GM23338 (cell line): ENCODE data around the gene ZNRD2. TPM values are rescaled to one million over a fixed set of nuclear protein-coding genes. Genes with fewer than 3 reads are reported as not detected.

ENCODE experiments used
- ATAC-seq: fragments of 200-7000 bp; cut with Tn5 transposase; 3 replicates; pipeline ENCODE4 v1.9.1; 2020
- DNase-seq: peaks from one replicate; pipeline ENCODE4 v3.0.0-alpha.2; 2015; ENCODE audit warnings: low spot score
- H2AFZ ChIP-seq: fragments of 200-600 bp; sonication (generic); 2 replicates; pipeline ENCODE4 v1.8.0; 2016; ENCODE audit warnings: antibody characterized with exemption, mild to moderate bottlenecking, moderate library complexity
- H3F3A ChIP-seq: fragments of 200-600 bp; sonication (generic); replicated peaks from 2 replicates; pipeline ENCODE4 v1.8.0; 2017; ENCODE audit warnings: antibody characterized with exemption, mixed run types, low read depth
- H3K27ac ChIP-seq: fragments of 200-600 bp; sonication (generic); 2 replicates; pipeline ENCODE4 v1.6.1; 2016; ENCODE audit warnings: low read depth
- H3K27me3 ChIP-seq: fragments of 200-600 bp; sonication (generic); 2 replicates; pipeline ENCODE4 v1.8.0; 2016; ENCODE audit warnings: mild to moderate bottlenecking, mixed run types, moderate library complexity; ENCODE audit not compliant: insufficient read depth
- H3K36me3 ChIP-seq: fragments of 200-600 bp; sonication (generic); 2 replicates; pipeline ENCODE4 v1.8.0; 2016; ENCODE audit warnings: mild to moderate bottlenecking; ENCODE audit not compliant: insufficient read depth
- H3K4me1 ChIP-seq: fragments of 200-600 bp; sonication (generic); 2 replicates; pipeline ENCODE4 v1.8.0; 2016; ENCODE audit warnings: mild to moderate bottlenecking, moderate library complexity; ENCODE audit not compliant: insufficient read depth
- H3K4me2 ChIP-seq: fragments of 200-600 bp; sonication (generic); 2 replicates; pipeline ENCODE4 v1.7.1; 2017; ENCODE audit warnings: mixed run types
- H3K4me3 ChIP-seq: fragments of 200-600 bp; sonication (generic); 2 replicates; pipeline ENCODE4 v1.6.1; 2016; ENCODE audit warnings: mixed run types
- H3K79me2 ChIP-seq: fragments of 200-600 bp; sonication (generic); replicated peaks from 2 replicates; pipeline ENCODE4 v1.8.0; 2017; ENCODE audit warnings: mild to moderate bottlenecking; ENCODE audit not compliant: insufficient read depth
- H3K9me2 ChIP-seq: fragments of 200-600 bp; sonication (generic); 2 replicates; pipeline ENCODE4 v1.8.0; 2017; ENCODE audit not compliant: insufficient read depth
- H4K20me1 ChIP-seq: fragments of 200-600 bp; sonication (generic); replicated peaks from 2 replicates; pipeline ENCODE4 v1.8.0; 2017; ENCODE audit warnings: mild to moderate bottlenecking; ENCODE audit not compliant: insufficient read depth
- H3K27ac Mint-ChIP-seq: 2 replicates; pipeline ENCODE4 v1.8.0; 2020; ENCODE audit warnings: inconsistent platforms, mild to moderate bottlenecking, moderate library complexity, mixed read lengths
- H3K27me3 Mint-ChIP-seq: 3 replicates; pipeline ENCODE4 v1.8.0; 2022; ENCODE audit warnings: low read depth, mild to moderate bottlenecking, moderate library complexity, mixed read lengths, inconsistent platforms; ENCODE audit not compliant: insufficient read depth, poor library complexity
- H3K36me3 Mint-ChIP-seq: 3 replicates; pipeline ENCODE4 v1.8.0; 2021; ENCODE audit warnings: low read depth, mild to moderate bottlenecking, inconsistent platforms, moderate library complexity, mixed read lengths
- H3K4me1 Mint-ChIP-seq: 3 replicates; pipeline ENCODE4 v1.8.0; 2020; ENCODE audit warnings: mild to moderate bottlenecking, inconsistent platforms, mixed read lengths
- H3K4me3 Mint-ChIP-seq: 3 replicates; pipeline ENCODE4 v1.8.0; 2021; ENCODE audit warnings: moderate library complexity, mild to moderate bottlenecking, inconsistent platforms, mixed read lengths
- H3K9me3 Mint-ChIP-seq: 3 replicates; pipeline ENCODE4 v1.8.0; 2020; ENCODE audit warnings: moderate library complexity, mild to moderate bottlenecking, inconsistent platforms, mixed read lengths
- CTCF ChIP-seq, 2 experiments: fragments of 200-600 bp in 1 of 2; sonication (generic) in 1 of 2; conservative IDR thresholded peaks; 2 replicates each; pipeline versions ENCODE4 v1.5.1 to v1.6.1; 2016 to 2017; ENCODE audit warnings: antibody characterized with exemption in 2 of 2, low read depth in 2 of 2, mild to moderate bottlenecking in 2 of 2, moderate library complexity in 1 of 2
- ETS1 ChIP-seq: IDR thresholded peaks from 2 replicates; pipeline ENCODE4 v1.6.1; 2016; ENCODE audit warnings: antibody characterized with exemption
- EZH2 ChIP-seq: fragments of 200-600 bp; sonication (generic); IDR thresholded peaks from one replicate; pipeline ENCODE4 v1.8.0; 2017; ENCODE audit warnings: antibody characterized with exemption, mild to moderate bottlenecking, low read depth; ENCODE audit not compliant: unreplicated experiment
- EZH2phosphoT487 ChIP-seq: fragments of 200-600 bp; sonication (generic); IDR thresholded peaks from one replicate; pipeline ENCODE4 v1.8.1; 2018; ENCODE audit warnings: antibody characterized with exemption; ENCODE audit not compliant: unreplicated experiment
- JUNB ChIP-seq: IDR thresholded peaks from one replicate; pipeline ENCODE4 v1.6.1; 2016; ENCODE audit warnings: antibody characterized with exemption; ENCODE audit not compliant: unreplicated experiment
- STAT1 ChIP-seq: IDR thresholded peaks from one replicate; pipeline ENCODE4 v1.6.1; 2016; ENCODE audit warnings: antibody characterized with exemption; ENCODE audit not compliant: unreplicated experiment
- ZNF114 ChIP-seq: fragments of 250-450 bp; sonication (Bioruptor Pico); IDR thresholded peaks from 2 replicates; pipeline ENCODE4 v1.5.0; 2020; ENCODE audit warnings: mild to moderate bottlenecking, moderate library complexity
- ZNF462 ChIP-seq: fragments of 250-450 bp; sonication (Bioruptor Pico); IDR thresholded peaks from 2 replicates; pipeline ENCODE4 v1.5.0; 2020; ENCODE audit warnings: mild to moderate bottlenecking, moderate library complexity
- polyA plus RNA-seq: library from polyadenylated mRNA; unstranded; fragments of >200 nt; fragmentation: Nextera tagmentation; extraction: Ambion mirVana; gene quantifications from 2 replicates; pipeline ENCODE4 v1.2.1, GENCODE V29; 2016
- total RNA-seq: library from RNA; depleted of rRNA; stranded (reverse); fragments of >200 nt; shearing (Covaris generic); gene quantifications from 2 replicates; pipeline ENCODE4 v1.2.3, GENCODE V29; 2014
- TF ChIP-seq, protein P1 (sequence below): IDR thresholded peaks from one replicate; pipeline ENCODE4 v1.6.1; 2018; ENCODE audit warnings: antibody characterized with exemption; ENCODE audit not compliant: unreplicated experiment

Gene ZNRD2
- total and polyA plus RNA-seq, 2 experiments from 2014 or later, result 78.6 to 148 TPM

DNA sequence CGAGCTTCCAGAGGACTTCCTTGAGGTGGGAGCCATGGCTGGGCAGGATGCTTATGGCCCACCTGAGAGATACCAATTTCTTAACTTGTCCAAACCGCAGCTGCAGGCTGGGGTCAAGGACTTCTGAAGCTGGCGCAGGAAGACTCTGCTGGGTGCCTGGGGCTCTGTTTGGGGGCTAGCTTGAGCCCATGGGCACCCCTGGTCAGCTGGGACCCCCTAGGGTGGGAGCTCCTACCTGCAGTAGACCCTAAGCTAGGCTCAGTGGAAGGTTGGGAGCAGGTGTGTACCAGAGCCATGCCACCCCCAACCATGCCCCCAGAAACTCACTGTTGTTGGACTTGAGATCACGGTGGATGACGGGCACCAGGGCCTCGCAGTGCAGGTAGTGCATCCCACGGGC is 42.4 kb downstream of the ZNRD2 start:
- H3K4me3 Mint-ChIP-seq, result peak overlapping the region; percentile 65
- H3K27me3 ChIP-seq, result no peaks in the 10 kb centered on the region
- no peak overlapping the region for H2AFZ ChIP-seq
- peaks cover 18% of the 10 kb centered on the region for H3K4me1 Mint-ChIP-seq
- H3K36me3 ChIP-seq, result no peaks in the 10 kb centered on the region
- peaks cover 17% of the 10 kb centered on the region for H3F3A ChIP-seq
- H3K27ac Mint-ChIP-seq, result no peak overlapping the region
- H3K27me3 Mint-ChIP-seq, result peaks cover 24% of the 10 kb centered on the region
- no peaks in the 10 kb centered on the region; the same call in 2 of the 3 replicates for H3K9me3 Mint-ChIP-seq
- ATAC-seq (no peak), DNase-seq (no peak)
- H3K79me2 ChIP-seq, result peaks cover 27% of the 10 kb centered on the region
- TF ChIP-seq ZNF114 (no peak), EZH2phosphoT487 (no peak), JUNB (no peak), EZH2 (no peak), STAT1 (no peak), CTCF (conservative IDR thresholded peaks at IDR 0.05; ENCODE audit: low read depth in 2 of 2) (no peak), ZNF462 (CRISPR knock-in tag) (no peak), ETS1 (no peak)
- TF ChIP-seq, protein P1, sequence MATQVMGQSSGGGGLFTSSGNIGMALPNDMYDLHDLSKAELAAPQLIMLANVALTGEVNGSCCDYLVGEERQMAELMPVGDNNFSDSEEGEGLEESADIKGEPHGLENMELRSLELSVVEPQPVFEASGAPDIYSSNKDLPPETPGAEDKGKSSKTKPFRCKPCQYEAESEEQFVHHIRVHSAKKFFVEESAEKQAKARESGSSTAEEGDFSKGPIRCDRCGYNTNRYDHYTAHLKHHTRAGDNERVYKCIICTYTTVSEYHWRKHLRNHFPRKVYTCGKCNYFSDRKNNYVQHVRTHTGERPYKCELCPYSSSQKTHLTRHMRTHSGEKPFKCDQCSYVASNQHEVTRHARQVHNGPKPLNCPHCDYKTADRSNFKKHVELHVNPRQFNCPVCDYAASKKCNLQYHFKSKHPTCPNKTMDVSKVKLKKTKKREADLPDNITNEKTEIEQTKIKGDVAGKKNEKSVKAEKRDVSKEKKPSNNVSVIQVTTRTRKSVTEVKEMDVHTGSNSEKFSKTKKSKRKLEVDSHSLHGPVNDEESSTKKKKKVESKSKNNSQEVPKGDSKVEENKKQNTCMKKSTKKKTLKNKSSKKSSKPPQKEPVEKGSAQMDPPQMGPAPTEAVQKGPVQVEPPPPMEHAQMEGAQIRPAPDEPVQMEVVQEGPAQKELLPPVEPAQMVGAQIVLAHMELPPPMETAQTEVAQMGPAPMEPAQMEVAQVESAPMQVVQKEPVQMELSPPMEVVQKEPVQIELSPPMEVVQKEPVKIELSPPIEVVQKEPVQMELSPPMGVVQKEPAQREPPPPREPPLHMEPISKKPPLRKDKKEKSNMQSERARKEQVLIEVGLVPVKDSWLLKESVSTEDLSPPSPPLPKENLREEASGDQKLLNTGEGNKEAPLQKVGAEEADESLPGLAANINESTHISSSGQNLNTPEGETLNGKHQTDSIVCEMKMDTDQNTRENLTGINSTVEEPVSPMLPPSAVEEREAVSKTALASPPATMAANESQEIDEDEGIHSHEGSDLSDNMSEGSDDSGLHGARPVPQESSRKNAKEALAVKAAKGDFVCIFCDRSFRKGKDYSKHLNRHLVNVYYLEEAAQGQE, result no peak
- H3K4me2 ChIP-seq, result peak overlapping the region; percentile 81; the same call in 1 of the 2 replicates
- peaks cover 13% of the 10 kb centered on the region; the same call in 2 of the 3 replicates for H3K36me3 Mint-ChIP-seq
- no peak overlapping the region for H3K27ac ChIP-seq
- H3K4me1 ChIP-seq, result peaks cover 17% of the 10 kb centered on the region; the same call in 1 of the 2 replicates
- H4K20me1 ChIP-seq, result peaks cover 13% of the 10 kb centered on the region
- peak overlapping the region; percentile 59; the same call in 1 of the 2 replicates for H3K4me3 ChIP-seq
- H3K9me2 ChIP-seq, result no peaks in the 10 kb centered on the region
